Measurements from ENCODE around the gene SUFU.
"Not testable (repeated sequence)": the region's sequence is repeated elsewhere in the genome, so short reads cannot be mapped to it uniquely, and the experiment has no call there.

Gene SUFU

DNA sequence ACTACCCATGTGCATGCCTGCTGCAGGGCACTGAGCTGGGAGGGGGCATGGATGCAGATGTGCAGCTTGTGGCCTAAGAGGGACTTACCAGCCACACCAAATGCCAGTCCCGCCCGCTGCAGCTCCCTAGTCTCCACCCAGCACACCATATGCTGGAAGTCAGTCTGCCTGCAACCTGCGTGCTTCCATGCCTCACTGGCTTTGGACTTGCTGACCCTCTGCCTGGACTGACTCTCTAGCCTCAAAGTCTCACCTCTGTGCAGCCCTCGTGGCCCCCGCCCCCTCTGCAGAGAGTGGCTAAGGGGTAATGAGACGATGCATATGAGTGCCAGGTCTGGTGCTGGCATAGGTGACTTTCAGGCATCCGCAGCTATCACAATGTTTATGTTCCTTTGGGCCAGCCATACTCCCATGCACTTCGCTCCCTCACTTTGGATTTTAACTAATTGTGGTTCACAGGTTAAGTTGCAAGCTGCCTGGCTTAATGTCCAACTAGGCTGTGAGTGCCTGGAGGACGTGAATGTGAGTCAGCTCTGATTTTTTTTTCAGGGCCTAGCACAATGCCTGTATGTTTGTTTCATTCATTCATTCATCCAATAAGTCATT, 162.2 kb downstream of the SUFU start:
- no peaks in the 10 kb centered on the region for H3K9me3 Mint-ChIP-seq
- no peaks in the 10 kb centered on the region for H3K27me3 Mint-ChIP-seq (ENCODE audit: low read depth)
- peaks cover 14% of the 10 kb centered on the region for H3K4me1 Mint-ChIP-seq (ENCODE audit: low read depth)
- H3K36me3 Mint-ChIP-seq (ENCODE audit: low read depth) = no peaks in the 10 kb centered on the region
- H3K4me3 Mint-ChIP-seq = no peak overlapping the region
- no peak overlapping the region for H3K27ac Mint-ChIP-seq

DNA sequence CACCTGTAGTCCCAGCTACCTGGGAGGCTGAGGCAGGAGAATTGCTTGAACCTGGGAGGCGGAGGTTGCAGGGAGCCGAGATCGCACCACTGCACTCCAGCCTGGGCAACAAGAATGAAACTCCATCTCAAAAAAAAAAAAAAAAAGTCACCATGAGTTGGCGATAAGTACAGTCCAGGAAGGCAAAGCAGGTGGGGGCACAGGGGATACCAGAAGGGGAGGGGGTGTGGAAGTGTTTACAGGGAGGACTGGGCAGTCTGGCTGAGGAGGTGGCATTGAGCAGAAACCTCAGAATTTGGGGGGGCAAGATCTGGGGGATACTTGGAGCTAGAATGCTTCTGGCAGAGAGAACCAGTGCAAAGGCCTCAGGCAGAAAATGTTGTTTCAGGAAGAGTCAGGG, 163.6 kb downstream of the SUFU start:
- not testable (repeated sequence) for H3K4me1 Mint-ChIP-seq (ENCODE audit: low read depth); H3K27ac Mint-ChIP-seq; H3K4me3 Mint-ChIP-seq; H3K36me3 Mint-ChIP-seq (ENCODE audit: low read depth); H3K27me3 Mint-ChIP-seq (ENCODE audit: low read depth); H3K9me3 Mint-ChIP-seq

DNA sequence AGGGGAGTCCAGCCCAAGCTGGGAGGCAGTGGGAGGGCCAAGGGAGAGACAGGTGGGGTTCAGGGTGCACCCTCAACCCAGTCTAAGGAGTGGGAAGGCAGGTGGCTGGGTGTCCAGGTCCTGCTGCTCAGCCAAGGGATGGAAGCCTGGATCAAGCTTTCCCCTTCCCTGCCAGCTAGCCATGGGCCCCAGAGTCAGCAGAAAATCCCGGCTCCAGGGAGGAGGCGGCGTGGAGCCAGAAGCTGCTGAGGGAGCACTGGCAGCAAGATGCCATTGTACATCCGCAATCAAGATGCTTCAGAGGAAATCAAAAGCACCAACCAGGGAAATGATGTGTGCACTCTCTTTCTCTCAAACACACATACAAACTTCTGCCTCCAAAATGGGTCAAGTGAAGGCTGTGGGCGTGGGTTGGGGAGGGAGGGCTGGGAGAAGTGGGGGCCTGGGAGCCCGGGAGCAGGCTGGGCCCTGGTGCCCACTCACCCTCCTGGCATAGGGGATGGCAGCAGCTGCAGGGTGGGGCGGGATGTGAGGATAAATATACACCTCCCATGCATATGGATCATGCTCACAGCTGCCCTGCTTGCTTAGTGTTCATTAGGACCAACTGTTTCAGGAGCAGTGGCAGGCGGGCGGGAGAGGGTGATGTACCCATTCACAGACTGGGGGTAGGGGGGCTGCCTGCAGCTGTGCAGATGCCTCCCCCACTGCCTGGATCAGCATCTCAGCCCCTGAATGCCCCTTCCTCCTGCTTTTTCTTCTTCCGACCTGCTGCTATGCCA, 164.7 kb downstream of the SUFU start:
- Mint-ChIP-seq H3K9me3 (no peaks in the 10 kb centered on the region), H3K4me3 (no peak overlapping the region), H3K36me3 (ENCODE audit: low read depth) (no peaks in the 10 kb centered on the region)

DNA sequence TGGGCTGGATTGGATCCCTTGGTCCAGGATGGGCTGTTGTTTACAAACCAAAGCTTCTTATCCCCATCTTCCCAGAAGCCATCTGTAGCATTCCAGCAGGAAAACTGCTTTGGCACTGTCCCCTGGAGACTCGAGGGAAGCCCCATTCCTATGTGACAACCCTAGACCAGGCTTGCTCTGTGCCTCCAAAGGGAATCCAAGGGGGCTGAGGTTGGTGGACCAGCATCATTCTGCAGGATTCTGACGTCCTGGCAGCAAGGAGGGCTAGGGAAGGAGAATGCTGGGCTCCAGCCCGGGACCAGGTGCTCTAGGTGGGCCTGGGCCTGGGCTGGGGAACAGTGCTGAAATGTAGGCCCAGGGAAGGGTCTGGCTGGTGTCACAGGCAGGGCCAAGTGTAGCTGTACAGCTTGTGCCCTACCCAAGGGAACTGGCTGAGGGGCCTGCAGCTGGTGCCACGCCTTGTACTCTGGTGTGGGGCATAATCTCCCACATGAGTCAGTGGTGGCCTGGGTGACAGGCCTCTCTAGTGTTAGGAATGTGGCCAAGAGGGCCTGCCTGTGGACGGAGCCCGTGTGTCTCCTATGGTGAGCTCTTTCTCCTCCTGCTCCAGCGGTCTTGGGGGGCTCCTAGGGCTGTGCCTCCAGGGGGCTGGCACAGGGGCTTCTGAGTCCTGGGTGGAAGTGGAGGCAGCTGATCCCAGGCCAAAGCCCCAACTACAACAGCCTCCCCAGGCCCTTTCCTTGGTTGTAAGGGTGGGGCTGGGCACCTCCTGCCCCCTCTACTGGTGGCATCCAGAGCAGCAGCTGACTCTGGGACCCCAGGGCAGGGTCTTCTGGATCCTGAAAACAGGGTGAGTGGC, 165.7 kb downstream of the SUFU start:
- H3K4me1 Mint-ChIP-seq (ENCODE audit: low read depth) = peaks cover 14% of the 10 kb centered on the region
- no peaks in the 10 kb centered on the region for H3K36me3 Mint-ChIP-seq (ENCODE audit: low read depth)
- no peaks in the 10 kb centered on the region for H3K27me3 Mint-ChIP-seq (ENCODE audit: low read depth)
- no peaks in the 10 kb centered on the region for H3K9me3 Mint-ChIP-seq
- no peak overlapping the region for H3K27ac Mint-ChIP-seq
- H3K4me3 Mint-ChIP-seq = no peak overlapping the region

More for the DNA sequence above, 164.7 kb downstream of the SUFU start:
- Mint-ChIP-seq H3K27me3 (ENCODE audit: low read depth) (no peaks in the 10 kb centered on the region), H3K27ac (no peak overlapping the region), H3K4me1 (ENCODE audit: low read depth) (peaks cover 6% of the 10 kb centered on the region)

DNA sequence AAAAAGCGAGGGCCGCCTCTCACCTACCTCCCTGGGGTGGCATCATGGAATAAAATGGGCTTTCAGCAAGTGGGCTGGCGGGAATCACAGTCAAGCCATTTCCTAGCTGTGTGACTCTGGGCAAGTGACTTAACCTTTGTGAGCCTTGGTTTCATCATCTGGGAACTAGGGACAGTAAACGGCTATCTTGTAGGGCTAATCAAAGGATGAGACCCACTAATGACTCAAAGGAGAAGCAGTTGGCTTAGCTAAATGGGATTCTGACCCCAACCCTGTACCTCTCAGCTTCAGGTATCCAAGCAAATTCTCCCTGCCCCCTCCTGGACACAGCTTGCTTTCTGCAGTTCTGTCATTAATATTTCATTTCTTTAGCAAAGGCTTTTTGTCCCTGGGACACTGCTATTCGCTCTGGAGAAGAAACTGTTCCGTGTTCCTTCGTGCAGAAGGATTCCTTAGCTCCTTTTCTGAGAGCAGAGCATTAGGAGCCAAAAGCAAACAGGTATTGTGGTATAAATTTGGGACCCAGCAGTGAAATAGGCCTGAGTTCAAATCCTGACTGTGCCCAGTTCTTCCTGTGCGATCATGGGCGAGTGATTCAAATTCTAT, 166.4 kb downstream of the SUFU start:
- Mint-ChIP-seq H3K36me3 (ENCODE audit: low read depth) (no peaks in the 10 kb centered on the region), H3K27ac (no peak overlapping the region), H3K4me1 (ENCODE audit: low read depth) (peaks cover 22% of the 10 kb centered on the region), H3K27me3 (ENCODE audit: low read depth) (no peaks in the 10 kb centered on the region), H3K4me3 (no peak overlapping the region), H3K9me3 (no peaks in the 10 kb centered on the region)

DNA sequence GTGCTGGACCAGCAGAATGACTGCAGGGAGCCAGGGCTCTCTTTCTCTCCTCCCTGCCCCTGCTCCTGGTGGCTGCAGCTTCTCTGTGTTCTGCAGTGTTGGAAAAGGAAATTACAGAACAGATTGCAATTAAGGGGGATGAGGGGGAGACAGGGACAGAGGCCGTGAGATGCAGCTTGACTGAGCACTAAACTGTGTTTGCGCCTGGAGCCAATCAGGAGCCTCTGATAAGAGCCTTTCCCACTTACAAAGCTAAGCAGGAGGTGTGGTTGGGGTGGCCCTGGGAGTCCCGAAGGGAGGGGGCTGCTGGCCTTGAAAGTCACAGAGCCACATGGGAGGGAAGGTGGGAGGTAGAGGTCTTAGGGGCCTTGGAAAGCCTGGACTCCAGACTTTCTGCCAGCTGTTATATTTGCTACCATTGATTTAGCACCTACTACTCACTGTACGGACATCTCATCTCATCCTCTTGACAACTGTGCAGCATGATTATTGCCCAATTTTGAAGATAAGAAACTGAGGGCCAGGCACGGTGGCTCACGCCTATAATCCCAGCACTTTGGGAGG, 167.2 kb downstream of the SUFU start:
- H3K4me3 Mint-ChIP-seq = no peak overlapping the region
- H3K4me1 Mint-ChIP-seq (ENCODE audit: low read depth) = peaks cover 21% of the 10 kb centered on the region
- H3K9me3 Mint-ChIP-seq = no peaks in the 10 kb centered on the region
- no peaks in the 10 kb centered on the region for H3K36me3 Mint-ChIP-seq (ENCODE audit: low read depth)
- H3K27me3 Mint-ChIP-seq (ENCODE audit: low read depth) = no peaks in the 10 kb centered on the region
- H3K27ac Mint-ChIP-seq = no peak overlapping the region

DNA sequence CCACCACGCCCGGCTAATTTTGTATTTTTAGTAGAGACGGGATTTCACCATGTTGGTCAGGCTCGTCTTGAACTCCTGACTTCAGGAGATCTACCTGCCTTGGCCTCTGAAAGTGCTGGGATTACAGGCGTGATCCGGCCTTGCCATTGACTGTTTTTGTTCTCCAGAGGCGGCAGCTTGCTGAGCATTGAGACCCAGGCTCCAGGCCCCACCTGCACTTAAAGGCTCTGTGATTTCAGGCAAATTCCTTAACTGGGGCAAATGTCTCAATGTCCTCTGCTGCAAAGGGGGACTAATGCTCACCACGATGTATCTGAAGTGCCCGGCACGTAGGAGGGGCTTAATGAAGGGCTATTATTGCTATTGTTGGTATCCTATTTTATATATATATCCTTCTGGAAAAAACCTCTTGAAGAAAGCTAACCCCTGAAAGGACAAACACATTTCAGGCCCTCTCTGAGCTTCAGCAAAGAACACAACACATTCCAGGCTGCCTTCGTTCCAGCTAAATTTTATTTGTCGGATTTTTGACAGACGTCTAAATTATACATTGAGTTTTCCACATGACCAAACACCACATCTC, 169.6 kb downstream of the SUFU start:
- H3K27ac Mint-ChIP-seq = peak overlapping the region; percentile 77
- H3K4me3 Mint-ChIP-seq = peak overlapping the region; percentile 78
- H3K9me3 Mint-ChIP-seq = no peaks in the 10 kb centered on the region
- peaks cover 20% of the 10 kb centered on the region for H3K4me1 Mint-ChIP-seq (ENCODE audit: low read depth)
- no peaks in the 10 kb centered on the region for H3K27me3 Mint-ChIP-seq (ENCODE audit: low read depth)
- H3K36me3 Mint-ChIP-seq (ENCODE audit: low read depth) = peaks cover under 1% of the 10 kb centered on the region

DNA sequence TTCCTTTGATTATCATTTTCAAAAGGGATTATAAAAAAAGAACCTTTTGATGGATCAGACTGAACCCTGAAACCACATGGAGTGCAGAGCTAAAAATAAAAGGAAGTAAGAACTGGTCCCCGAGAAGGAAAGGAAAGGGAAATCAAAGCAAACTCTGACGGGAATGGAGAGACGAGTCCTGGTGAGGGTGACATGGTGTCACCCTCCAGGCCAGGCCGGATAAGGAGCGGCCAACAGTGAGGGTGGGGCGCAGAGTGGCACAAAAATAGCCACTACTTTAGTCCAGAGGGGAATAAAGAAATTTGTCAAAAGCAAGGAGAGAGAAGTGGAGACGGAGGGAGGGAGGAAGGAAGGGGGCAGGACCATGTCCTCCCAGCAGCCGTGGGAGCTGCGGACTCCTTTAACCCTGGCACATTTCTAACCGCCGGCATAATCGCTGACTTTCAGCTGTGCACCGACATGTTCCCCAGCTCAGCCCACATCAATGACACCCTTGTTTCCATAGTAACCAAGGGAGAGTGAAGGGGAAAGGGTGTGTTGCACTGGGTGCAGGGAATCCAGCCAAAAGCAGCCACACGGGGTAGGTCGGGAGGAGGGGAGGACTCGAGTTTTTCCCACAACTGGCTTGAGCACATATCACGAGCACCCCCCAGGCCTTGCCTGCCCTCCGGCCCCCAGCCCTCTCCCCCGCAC, 170.2 kb downstream of the SUFU start:
- H3K4me3 Mint-ChIP-seq = peak overlapping the region; percentile 78
- no peaks in the 10 kb centered on the region for H3K9me3 Mint-ChIP-seq
- H3K27me3 Mint-ChIP-seq (ENCODE audit: low read depth) = no peaks in the 10 kb centered on the region
- H3K27ac Mint-ChIP-seq = peak overlapping the region; percentile 77
- peaks cover 3% of the 10 kb centered on the region for H3K36me3 Mint-ChIP-seq (ENCODE audit: low read depth)
- H3K4me1 Mint-ChIP-seq (ENCODE audit: low read depth) = peaks cover 23% of the 10 kb centered on the region

DNA sequence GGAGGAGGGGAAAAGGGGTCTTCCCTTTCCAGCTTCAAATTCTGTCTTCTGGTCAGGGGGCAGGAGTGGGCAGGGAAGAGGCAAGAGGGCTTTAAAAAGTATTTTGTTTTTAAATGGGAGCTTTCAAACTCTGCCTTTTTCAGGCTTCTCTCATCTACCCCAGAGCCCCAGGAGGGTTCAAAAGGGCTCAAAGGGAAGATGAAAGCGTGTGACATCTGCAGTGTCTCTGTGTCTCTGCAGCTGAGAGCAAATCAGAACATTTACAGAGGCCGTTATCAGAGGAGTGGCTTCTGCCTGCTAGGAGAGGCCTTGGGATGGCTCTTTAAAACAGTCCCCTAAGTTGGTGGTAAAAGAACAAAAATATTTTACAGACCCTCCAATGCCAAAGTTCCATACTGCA, 170.8 kb downstream of the SUFU start:
- H3K4me3 Mint-ChIP-seq = no peak overlapping the region
- no peaks in the 10 kb centered on the region for H3K27me3 Mint-ChIP-seq (ENCODE audit: low read depth)
- peak overlapping the region; percentile 41 for H3K27ac Mint-ChIP-seq
- H3K4me1 Mint-ChIP-seq (ENCODE audit: low read depth) = peaks cover 24% of the 10 kb centered on the region
- peaks cover 3% of the 10 kb centered on the region for H3K36me3 Mint-ChIP-seq (ENCODE audit: low read depth)
- no peaks in the 10 kb centered on the region for H3K9me3 Mint-ChIP-seq

DNA sequence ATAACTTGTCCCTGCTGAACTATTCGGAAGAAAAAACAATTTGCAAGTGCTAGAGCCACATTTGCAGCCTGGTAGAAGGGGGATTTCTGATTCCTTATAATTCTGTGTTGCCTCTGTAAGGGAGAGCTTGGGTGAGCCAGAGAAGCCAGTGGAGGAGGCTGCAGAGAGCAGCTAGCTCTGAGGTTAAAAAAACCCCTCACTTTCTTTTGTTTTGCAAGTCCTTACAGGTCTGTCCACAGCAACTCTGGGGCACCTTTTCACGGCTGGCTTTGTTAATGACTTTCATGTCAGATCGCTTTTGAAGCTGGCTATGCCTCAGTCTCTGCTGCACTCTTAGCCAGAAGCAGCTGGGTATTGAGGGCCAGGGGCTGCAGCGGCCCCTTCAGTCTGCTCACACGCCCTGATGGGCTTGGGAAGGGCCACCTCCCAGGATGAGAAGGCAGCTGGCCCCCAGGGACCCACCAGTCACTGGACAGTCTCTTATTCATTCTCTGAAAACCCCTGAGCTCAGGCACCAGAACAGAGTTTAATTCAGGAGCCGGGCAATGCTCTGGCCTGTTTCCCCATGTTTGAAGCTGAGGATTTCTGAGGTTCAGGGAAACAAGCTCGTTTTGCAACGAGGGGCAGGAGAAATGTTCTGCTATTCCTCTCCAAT, 171.4 kb downstream of the SUFU start:
- Mint-ChIP-seq H3K36me3 (ENCODE audit: low read depth) (peaks cover 3% of the 10 kb centered on the region), H3K4me3 (no peak overlapping the region), H3K27ac (peak overlapping the region; percentile 41), H3K27me3 (ENCODE audit: low read depth) (no peaks in the 10 kb centered on the region), H3K4me1 (ENCODE audit: low read depth) (peaks cover 24% of the 10 kb centered on the region), H3K9me3 (no peaks in the 10 kb centered on the region)

DNA sequence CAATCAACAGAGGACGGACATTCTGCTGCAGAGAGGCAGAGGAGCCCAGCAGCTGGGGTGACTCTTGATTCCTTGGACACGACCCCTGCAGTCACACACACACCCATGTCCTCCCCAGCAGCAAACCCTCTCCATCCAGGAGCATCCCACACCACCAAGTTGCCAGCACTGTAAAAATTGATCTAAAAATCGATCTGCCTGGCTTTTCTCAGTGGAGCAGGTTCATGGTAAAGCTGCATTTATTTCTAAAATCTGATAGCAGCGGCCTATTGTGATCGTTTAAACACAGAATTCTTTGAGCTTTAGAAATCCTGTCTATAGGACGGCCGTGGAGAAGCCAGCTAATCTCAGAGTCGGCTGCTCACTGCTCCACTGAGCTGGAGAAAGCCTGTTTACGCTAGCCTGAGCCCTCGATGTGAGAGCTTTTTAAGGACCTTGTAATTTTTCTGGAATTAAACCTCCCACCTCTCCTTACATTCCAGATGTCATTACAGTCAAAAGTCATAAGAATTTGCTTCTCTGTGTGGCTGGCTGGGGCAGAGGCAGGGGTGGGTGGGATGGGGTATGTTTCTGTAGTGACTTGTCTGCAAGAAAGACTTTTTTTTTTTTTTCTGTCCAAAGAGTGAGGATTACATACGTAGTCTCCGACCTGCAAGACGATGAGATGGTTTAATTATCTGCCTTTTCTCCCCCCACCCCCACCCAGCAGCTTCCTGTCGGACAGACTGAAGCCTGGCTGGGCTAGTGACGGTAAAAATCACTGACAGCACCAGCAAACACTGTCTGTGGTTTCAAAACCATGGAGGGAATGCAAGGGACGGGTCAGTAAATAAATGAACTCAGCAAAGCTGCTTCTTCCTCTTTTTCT, 172.1 kb downstream of the SUFU start:
- no peak overlapping the region for H3K27ac Mint-ChIP-seq
- H3K36me3 Mint-ChIP-seq (ENCODE audit: low read depth) = peaks cover 3% of the 10 kb centered on the region
- peaks cover 24% of the 10 kb centered on the region for H3K4me1 Mint-ChIP-seq (ENCODE audit: low read depth)

DNA sequence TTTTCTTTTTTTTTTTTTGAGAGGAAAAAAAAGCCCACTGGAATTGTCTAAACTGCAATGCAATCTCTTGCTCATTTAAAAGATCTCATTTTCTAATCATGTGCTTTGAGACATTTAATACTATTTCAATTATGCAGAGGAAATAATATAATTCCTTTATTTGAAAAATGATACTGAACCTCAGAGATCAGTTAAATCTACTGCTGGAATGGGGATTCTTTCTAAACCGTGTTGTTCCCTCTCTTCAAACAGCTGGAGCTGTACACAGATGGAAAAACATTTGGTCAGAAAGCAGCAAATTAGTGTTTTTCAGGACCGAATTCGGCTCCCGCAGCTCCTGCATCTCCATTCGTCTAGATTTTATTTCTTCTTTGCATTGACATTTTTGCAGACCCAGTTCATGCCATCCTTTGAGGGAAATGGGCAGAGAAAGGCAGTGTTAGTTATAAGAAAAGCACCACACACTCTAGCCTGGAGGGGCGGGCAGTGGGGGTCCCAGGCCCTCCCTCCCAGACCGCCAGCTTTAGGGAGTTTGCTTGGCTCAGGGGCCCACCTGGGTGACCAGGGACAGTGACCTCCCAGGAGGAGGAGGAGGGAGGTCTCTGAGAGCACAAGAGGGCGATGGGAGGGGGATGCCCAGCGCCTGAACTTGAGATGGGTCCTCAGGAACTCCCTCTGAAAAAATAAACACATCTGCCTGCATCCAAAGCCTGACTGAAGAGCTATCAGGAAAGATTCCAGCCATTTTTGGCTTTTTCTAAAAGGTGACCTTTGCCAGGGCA, 173.0 kb downstream of the SUFU start:
- no peak overlapping the region for H3K4me3 Mint-ChIP-seq
- peaks cover 3% of the 10 kb centered on the region for H3K36me3 Mint-ChIP-seq (ENCODE audit: low read depth)
- H3K27me3 Mint-ChIP-seq (ENCODE audit: low read depth) = no peaks in the 10 kb centered on the region
- H3K9me3 Mint-ChIP-seq = no peaks in the 10 kb centered on the region
- no peak overlapping the region for H3K27ac Mint-ChIP-seq
- peaks cover 29% of the 10 kb centered on the region for H3K4me1 Mint-ChIP-seq (ENCODE audit: low read depth)

More for the DNA sequence above, 172.1 kb downstream of the SUFU start:
- Mint-ChIP-seq H3K4me3 (no peak overlapping the region), H3K9me3 (no peaks in the 10 kb centered on the region), H3K27me3 (ENCODE audit: low read depth) (no peaks in the 10 kb centered on the region)
